HT1080 (cell line): ENCODE results near the gene FER. TPM values are rescaled to one million over a fixed set of nuclear protein-coding genes. Genes with fewer than 3 reads are reported as not detected.
"Not testable (repeated sequence)": the region's sequence is repeated elsewhere in the genome, so short reads cannot be mapped to it uniquely, and the experiment has no call there.

ENCODE experiments used
- DNase-seq: peaks from one replicate; pipeline ENCODE4 v3.0.0-alpha.2; 2015; ENCODE audit warnings: low read depth
- polyA plus RNA-seq, 2 experiments: library from polyadenylated mRNA; depleted of rRNA; stranded (reverse); fragments of >200 nt; gene quantifications; 2 replicates each; pipeline ENCODE4 v1.2.3, GENCODE V29; 2015
- total RNA-seq: library from RNA; depleted of rRNA; stranded (reverse); fragments of >200 nt; shearing (Covaris generic); gene quantifications from 2 replicates; pipeline ENCODE4 v1.2.3, GENCODE V29; 2014; rRNA removed

Gene FER
- total RNA-seq = 21.9 and 25.2 TPM in 2 replicates
- polyA plus RNA-seq (2015; cell fraction: cytosol; rRNA removed) = 7.8 and 12.0 TPM in 2 replicates
- 23.1 and 24.4 TPM in 2 replicates for polyA plus RNA-seq (2015; cell fraction: nucleus; rRNA removed)

DNA sequence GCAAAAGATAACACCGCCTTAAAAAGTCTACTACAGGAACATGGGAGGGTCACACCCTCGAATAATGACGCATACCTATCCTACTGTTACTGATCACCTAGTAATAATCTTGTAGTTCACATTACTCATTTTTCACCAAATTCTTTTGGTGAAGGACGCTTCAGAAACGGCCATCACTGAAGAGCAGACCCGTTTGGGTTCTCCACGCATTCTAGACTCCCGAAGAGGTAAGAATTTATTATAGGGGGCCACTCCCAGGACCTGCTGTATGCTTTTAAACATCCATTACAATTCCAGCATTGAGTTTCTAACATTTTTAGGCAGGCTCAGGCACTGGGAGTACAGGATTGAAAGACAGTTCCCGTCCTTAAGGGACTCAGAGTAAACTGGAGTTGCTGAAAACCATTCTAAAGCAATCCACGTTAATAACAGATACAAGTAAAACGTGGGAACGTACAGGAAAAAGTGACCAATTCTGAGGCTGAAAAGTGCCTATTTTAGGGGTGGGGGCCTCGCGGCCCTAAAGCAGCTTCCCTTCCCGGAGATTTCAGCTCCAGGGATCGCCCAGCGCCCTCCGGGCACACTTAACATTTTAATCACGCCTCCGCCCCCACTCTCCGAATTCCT, at the start of gene FER:
Gene FER (plus strand): TSS at position 124 of the 627 bp plus-strand sequence. CDS start 50,286 bp downstream, outside the sequence.
- peak; percentile 84 for DNase-seq

DNA sequence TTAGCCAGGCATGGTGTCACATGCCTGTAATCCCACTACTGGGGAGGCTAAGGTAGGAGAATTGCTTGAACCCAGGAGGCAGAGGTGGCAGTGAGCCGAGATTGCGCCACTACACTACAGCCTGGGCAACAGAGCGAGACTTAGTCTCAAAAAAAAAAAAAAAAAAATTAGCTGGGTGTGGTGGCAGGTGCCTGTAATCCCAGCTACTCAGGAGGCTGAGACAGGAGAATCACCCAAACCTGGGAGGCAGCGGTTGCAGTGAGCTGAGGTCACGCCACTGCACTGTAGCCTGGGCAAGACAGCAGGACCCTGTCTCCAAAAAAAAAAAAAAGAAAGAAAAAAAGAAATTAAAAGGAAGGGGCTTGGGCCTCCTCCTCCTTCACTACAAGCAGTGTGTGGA, 47.3 kb upstream of the FER start:
- DNase-seq = not testable (repeated sequence)

DNA sequence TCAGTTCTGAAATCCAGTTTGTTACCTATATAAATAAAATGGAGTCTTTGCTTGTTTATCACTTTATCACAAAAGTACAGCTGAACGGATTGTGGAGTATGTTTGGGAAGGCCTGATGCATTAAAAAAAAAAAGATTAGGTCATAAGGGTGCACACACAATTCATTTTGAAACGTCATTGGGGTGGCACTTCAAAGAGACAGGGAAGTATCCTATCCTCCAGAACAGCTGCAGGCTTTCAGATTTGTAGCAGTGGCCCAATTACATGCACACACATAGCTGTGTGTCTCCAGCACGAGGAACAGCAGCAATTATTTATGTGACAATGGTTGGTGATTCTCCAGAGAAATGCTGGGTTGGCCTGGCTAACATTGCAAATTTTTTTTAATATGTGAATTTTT, 46.8 kb upstream of the FER start:
- no peak for DNase-seq

DNA sequence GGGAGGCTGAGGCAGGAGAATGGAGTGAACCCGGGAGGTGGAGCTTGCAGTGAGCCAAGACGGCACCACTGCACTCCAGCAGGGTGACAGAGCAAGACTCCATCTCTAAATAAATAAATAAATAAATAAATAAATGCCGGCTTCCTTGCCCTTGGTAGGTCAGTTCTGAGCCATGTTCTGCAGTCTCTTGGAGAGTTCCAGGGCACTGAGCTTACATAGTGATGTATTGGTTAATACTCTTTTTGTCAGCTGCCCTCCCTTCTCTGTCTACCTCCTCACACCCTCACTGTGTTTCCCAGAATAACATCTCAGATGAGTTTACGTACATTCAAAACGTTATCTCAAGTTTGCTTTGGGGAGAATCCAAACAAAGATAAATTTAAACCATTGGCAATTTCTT, 45.2 kb upstream of the FER start:
- no peak for DNase-seq

DNA sequence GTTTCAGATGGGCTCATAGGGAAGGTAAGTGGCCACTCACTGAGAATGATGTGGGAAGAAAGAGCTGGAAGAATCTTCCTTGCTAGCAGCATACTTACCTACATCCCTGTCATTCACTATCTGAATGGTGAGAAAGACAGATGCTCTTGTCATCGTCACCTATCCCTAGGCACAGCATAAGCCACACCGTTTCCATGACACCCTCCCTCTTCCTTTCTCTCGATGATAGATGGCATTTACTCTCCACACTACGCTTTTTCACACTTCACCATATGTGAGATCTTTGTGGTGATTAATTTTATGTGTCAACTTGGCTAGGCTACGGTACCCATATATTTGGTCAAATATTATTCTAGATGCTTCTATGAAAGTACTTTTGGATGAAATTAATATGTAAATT, 44.4 kb upstream of the FER start:
- no peak for DNase-seq

DNA sequence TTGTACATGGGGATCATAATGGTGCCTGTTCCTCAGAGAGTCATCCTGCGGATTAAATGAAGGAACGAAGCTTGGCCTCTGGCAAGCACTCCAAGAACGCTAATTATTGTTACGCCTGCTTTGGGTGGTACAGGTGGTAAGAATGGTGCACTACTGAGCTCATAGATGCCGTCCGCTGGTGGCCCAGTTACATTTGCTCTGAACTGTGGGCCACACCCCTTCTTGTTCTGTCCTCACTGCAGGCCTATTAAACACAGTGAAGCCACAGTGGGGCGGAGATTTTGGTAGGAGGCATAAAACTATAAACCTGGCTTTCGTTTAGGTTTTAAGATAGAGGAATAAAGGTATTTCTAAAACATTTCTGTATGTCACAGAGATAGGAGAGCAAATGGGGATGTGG, 40.6 kb upstream of the FER start:
- DNase-seq = no peak

DNA sequence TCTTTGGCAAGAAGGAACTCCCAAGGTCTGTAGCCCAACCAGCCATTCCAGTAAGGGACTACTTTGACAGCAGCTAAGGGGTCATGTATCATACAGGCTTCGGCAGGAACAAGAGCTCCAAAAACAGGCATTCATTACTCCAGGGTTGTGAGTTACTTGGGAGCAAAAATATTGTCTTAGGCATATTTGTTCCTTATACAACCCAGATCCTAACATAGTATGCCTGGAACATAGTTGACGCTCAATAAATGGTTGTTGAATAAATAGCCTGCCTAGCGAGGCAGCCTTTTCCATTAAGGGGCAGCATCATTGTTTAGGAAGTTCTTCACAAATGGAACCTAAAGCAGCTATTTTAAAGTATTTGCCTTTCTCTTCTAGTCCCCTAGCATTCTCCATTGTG, 35.8 kb upstream of the FER start:
- DNase-seq = no peak

DNA sequence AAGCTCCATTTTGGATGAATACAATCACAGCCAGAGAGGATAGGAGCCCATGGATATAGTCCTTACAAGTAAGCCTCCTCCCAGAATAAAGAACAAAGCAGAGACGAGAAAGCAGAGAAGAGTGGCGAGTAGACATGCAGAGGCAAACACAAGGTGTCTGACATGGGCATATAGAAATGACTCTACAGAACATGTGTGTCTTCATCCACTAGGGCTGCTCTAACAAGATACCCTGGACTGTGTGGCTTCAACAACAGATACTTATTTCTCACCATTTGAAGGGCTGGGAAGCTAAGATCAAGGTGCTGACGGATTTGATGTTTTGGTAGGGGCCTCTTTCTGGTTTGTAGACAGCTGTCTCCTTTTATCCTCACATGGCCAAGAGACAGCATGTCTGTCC, 32.3 kb upstream of the FER start:
- no peak for DNase-seq

DNA sequence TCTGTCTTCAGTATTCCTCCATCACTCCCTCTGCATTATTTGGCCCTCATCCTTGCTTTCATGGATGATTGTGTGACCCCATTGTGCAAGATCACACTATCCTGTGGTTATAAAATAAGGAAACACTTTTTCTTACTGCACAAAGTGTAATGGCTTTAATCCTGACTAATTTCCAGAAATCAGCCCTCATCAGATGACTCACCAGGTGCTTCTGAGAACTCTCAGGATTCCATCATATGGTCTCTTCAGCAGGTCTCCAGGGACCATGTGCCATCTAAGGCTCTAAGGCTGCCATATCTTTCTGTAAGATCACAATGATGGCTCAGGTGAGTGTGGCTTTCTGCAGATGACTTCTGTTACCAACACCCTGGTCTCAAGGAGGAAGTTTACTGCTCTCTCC, 27.3 kb upstream of the FER start:
- DNase-seq = peak; percentile 23

DNA sequence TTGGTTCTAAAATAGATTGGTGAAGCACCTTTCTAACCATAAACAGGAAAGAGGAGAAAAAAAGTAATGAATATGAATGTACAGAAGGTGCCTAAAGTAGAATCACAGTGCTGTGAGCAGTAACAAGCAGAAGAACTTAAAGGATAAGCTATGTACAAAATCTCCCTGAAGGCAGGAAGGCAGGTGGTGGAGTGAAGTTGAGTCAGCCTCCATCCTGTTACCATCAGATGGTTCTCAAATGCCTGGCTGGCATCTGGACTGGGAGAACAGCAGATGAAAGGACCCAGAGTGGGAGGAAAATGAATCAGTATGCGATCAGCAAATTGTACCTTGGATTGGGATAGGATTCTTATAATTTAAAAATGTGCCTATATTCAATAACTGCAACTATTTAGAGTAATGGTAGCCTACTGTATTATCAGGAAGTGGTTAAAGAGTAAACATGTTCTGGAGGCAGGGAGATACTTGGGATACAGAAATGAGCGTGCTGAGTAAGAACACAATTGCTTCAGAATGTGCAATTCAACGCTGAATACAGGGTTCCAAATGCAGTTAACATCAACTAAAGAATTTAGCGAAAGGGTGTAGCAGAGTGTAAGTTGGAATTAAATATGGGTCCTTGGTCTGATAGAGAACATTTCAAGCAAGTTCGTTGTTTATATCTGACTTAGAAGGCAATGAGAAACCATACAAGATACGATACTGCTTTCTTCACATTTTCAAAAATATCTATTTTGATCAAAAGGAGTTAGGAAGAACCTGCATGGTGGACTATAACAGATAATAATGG, 21.1 kb upstream of the FER start:
- peak; percentile 52 for DNase-seq

DNA sequence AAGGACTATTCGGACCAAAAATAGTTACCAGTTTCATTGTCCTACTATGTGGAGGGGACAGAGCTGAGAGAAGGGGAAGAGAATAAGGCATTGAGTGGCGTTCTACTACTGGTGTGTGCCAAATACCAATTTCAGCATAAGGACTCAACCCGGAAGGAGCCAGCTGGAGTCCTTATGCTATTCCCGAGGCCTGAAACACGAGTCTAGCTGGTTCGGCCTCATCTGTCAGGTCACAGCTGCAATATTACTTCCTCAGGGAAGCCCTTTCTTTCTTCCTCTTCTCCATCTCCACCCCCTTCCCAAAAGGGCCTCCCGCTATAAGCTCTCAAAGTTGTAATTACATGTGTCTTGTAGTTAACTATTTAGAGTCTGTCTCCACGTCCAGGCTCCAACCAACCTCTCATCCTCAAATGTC, 20.5 kb upstream of the FER start:
- DNase-seq = peak; percentile 5

DNA sequence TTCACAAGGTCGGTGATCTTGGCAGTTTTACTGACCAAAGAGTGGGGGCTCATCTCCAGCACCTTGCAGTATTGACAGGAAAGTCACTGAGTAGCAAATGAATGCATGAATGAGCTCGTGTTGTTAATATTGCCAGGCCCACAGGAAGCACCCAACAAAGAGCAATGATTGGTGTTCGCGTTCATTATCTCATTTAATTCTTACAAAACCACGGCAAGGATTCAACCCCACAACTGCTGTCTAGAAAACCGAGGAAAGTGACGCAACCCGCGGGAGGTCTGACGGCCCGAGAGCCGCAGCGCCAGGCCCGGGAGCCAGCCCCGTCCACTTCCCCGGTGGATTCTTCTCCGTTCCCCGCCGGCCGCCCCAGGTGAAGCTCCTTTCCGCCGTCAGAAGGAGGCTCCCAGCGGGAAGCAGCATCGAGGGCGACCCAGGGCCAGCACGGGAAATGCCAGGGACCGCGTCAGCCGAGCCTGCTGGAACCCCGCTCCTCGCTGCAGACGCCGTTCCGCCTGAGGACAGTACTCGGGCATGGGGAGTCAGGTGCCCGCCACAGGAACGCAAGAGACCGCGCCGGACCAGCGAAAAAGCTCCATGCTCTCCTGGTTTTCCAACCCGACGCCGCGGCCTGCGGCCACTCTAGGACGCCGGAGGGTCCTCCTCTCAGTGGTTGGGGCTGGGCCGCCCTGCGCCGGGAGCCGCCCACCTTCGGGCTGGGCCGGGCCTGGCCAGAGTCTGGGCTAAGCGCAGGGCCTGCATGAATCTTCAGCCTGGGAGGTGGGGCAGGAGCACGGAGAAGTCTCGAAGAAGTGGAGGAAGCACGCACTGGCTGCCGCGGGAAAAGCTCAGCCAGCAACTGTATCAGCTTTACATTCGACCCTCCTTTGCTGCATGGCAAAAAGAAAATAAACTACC, 19.8 kb upstream of the FER start:
- peak; percentile 91 for DNase-seq

DNA sequence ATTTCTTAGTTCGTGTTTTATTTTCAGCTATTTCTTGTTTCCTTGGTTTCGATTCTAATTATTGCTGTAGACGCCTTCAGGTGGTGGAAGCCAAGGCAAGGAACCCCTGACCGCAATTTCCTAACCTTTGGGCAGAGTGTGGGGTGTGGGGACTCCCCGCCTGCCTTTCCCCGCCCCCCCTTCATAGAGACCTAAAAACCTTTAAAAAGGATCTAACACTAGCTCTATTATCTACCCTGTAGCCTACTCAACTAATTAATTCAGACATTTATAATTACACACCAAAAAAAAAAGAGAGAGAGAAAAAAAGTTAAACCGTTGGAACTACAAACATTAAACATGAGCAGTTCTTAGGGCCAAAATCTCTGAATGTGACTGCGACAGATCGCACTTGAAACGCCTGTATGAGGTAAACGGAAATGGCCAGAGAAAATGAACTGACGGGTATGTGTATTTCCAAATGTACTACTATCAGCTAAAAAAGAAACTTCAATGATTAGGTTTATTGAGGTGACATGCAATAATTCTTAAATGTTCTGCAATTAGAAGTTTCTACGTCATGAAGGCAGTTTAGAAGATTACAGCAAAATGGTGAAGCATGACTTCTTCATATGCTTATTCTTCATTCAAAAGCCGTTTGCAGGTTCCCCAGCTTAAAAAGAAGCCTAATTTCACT, 19.0 kb upstream of the FER start:
- DNase-seq = no peak

DNA sequence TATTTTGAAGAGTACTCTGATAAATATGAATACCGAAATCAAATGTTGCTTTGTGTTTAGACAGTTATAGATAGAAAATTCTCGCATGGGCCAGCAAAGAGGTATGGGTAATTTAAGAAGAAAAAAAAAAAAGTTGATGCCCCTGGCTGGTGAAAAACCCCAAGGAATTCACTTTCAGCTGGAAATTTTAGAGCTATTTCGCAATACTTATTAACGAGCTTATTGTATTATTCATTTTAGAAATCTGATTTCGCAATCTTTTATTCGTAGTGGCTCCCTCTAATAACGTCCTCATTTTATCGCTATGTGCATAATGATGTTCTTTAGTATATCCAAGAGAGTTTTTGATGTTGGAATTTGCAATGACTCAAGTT, 18.5 kb upstream of the FER start:
- no peak for DNase-seq

DNA sequence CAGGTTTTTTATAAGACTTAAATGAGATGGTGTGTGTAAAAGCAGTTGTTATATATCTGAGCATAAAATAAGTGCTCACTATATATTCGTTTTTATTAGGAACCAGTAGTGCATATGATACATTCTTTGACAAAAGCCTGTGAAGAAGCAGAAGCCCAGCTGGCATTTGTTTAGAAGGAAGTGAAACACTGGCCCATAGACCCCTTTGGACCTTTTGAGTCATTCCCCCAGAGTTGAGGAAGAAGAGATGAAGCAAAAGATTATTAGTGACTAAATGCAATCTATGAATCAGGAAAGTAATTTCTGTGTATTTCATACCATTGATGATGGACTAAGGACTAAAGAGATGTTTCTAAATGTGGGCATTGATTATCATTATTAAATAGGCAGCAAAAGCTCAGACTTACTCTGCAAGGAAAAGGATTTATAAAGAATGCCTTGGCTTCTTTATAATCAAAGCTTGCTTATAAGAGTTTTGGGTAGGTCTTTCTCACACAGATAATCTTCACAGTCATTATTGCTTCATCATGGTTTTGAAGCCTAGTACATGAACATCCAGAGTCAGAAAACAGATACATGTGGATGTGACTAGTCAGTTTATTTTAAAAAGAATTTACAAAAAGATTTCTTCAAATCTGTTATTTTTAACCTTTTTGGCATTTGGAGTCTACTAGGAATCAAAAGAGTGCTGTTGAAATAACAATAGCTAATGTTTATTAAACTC, 16.9 kb upstream of the FER start:
- DNase-seq = no peak

DNA sequence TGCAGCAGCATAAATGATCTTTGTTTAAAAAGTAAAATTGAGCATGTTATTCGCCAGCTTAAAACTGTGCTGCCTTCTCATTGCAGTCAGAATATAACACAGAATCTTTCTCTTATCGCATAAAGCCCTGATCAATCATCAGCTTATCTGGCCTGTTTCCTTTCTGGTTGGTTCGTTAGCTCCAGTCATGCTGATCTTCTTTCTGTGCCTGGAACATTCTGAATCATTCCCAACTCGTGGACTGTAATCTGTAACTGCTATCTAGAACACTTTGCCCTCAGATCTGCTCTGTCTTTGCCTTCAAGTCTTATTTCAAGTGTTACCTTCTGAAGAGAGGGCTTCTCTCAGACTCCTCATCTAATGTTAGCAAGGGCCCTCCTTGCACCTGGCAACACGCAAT, 11.9 kb upstream of the FER start:
- DNase-seq = no peak

DNA sequence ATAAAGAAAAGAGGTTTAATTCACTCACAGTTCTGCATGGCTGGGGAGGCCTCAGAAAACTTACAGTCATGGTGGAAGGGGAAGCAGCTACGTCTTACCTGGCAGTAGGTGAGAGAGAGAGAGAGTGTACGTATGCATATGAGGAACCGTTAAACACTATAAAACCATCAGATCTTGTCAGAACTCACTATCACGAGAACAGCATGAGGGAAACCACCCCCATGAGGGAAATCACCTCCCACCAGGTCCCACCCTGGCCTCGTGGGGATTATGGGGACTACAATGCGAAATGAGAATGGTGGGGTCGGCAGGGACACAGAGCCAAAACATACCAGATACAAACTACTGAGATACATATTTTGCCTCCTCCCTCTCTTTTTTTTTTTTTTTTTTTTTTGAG, 10.8 kb upstream of the FER start:
- no peak for DNase-seq

DNA sequence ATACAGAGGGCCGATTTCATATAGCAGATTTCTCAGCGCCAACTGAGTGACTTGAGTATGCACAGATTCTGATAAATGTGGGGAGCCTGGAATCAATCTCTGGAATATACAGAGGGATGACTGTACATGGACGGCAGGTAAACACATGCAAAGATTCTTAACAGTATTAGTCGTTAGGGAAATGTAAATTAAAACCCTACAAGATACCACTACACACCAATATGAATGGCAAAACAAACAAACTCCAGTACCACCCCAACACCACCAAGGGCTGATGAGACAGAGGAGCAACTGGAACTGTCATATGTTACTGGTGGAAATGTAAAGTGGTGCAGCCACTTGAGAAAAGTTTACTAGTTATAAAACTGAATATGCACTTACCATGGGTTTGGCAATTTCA, 8.3 kb upstream of the FER start:
- DNase-seq = no peak

DNA sequence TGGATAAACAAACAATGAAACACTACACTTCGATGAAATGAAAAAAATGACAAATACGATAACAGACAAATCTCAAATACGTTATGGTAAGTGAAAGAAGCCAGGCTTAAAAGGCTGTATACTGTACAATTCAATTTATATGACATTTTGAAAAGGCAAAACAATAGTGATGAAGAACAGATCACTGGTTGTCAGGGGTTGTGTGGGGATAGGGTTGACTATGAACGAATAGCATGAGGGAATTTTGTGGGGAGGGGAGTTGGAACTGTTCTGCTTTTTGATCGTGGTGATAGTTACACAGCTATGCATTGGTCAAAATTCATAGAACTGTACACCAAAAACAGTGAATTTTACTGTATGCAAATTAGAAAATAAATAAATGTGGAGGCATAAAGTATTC, 7.8 kb upstream of the FER start:
- no peak for DNase-seq

DNA sequence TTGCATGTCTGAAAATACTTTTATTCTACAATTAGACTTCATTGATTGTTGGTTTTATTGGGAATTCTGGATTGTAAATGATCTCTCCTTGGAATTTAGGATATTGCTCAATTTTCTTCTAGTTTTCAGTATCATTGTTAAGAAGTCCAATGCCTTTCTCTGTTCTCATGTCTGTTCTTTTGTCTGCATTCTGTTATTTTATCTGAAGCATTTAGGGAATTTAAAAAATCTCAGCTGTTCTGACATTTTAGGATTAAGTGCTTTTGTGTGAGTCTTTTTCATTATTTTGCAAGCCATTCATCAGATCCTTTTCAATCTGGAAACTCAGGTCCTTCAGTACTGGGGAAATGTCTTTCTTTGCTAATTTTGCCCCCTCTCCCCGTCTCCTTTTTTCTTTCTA, 4.4 kb upstream of the FER start:
- DNase-seq = no peak

DNA sequence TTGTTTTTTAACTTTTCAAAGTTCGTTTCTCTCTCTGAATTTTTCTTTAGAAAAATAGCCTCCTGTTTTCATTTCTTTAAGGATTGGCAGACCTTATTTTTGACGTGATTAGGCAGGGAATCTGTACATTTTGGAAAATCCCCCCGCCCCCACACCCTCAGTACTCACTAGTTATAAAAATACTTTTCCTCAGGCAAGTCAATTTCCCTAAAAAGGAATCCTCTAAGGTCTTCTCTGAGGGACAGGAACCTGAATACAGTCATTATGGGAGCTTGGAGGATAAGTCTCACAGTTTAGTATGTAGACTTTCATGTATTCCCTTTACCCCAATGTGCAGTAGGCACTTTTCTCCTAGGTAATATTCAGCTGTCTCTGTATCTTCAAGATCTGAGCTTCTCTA, 3.9 kb upstream of the FER start:
- no peak for DNase-seq
